ENCODE results near the gene OMD. TPM values are rescaled to one million over a fixed set of nuclear protein-coding genes. Genes with fewer than 3 reads are reported as not detected.

Gene OMD
- total RNA-seq, 1 donor from 2014 or later: not detected

DNA sequence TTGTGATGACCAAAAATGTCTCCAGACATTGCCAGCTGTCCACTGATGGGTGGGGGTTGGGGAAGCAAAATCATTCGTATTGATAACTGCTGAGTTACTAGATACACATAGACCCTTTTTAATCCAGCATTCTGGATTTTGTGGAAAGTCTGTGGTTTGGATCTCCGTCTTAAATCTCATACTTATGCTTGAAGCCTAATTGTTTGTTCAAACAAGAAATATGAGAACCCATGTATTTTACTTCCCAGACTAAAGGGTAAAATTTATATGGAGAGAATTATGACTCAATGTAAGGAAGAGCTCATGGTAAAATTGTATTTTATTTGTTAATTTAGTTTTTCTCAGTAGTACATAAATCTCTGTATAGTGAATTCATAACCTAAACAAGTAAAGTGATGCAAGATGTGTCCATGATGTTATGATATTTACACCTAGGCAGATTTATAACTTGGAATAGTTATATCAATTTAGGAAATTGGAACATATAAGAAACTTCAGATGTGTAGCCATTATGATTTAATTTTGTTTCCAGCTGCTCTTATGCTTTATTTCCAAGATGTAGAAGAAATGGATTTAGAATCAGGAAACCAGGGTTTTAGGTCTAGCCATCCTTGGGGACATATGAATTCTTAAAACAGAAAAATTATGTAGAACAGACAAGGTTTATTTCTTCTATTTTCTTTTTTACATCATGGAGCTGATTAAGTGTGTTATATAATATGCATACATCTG, 15.4 kb downstream of the OMD start:
- no peaks in the 10 kb centered on the region for H3K4me1 ChIP-seq
- H3K9ac ChIP-seq: no peak overlapping the region
- H3K36me3 Mint-ChIP-seq: no peaks in the 10 kb centered on the region
- H3K4me3 Mint-ChIP-seq: no peak overlapping the region
- H3K27ac ChIP-seq: no peak overlapping the region
- H2AFZ ChIP-seq (replicated peaks): no peak overlapping the region
- TF ChIP-seq EZH2 (IDR thresholded peaks at IDR 0.05) (no peak), EZH2phosphoT487 (IDR thresholded peaks at IDR 0.05) (no peak)
- TF ChIP-seq, protein P1, sequence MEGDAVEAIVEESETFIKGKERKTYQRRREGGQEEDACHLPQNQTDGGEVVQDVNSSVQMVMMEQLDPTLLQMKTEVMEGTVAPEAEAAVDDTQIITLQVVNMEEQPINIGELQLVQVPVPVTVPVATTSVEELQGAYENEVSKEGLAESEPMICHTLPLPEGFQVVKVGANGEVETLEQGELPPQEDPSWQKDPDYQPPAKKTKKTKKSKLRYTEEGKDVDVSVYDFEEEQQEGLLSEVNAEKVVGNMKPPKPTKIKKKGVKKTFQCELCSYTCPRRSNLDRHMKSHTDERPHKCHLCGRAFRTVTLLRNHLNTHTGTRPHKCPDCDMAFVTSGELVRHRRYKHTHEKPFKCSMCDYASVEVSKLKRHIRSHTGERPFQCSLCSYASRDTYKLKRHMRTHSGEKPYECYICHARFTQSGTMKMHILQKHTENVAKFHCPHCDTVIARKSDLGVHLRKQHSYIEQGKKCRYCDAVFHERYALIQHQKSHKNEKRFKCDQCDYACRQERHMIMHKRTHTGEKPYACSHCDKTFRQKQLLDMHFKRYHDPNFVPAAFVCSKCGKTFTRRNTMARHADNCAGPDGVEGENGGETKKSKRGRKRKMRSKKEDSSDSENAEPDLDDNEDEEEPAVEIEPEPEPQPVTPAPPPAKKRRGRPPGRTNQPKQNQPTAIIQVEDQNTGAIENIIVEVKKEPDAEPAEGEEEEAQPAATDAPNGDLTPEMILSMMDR (IDR thresholded peaks at IDR 0.05): no peak
- no peaks in the 10 kb centered on the region for H4K20me1 ChIP-seq (ENCODE audit: low read depth)
- no peaks in the 10 kb centered on the region for H3K9me3 Mint-ChIP-seq
- no peak for DNase-seq (ENCODE audit: low spot score)
- H3K27me3 ChIP-seq: no peaks in the 10 kb centered on the region
- H3K4me3 ChIP-seq: no peak overlapping the region
- H3K9me3 ChIP-seq (ENCODE audit: low read depth): no peaks in the 10 kb centered on the region
- no peaks in the 10 kb centered on the region for H3F3A ChIP-seq (ENCODE audit: low read depth)
- no peak overlapping the region for H3K4me2 ChIP-seq
- H3K36me3 ChIP-seq: no peaks in the 10 kb centered on the region
- no peaks in the 10 kb centered on the region for H3K79me2 ChIP-seq (ENCODE audit: low read depth)
- peaks cover 3% of the 10 kb centered on the region for H3K4me1 Mint-ChIP-seq
- no peak overlapping the region for H3K27ac Mint-ChIP-seq
- no peaks in the 10 kb centered on the region for H3K27me3 Mint-ChIP-seq (ENCODE audit: insufficient read depth, low read depth)

DNA sequence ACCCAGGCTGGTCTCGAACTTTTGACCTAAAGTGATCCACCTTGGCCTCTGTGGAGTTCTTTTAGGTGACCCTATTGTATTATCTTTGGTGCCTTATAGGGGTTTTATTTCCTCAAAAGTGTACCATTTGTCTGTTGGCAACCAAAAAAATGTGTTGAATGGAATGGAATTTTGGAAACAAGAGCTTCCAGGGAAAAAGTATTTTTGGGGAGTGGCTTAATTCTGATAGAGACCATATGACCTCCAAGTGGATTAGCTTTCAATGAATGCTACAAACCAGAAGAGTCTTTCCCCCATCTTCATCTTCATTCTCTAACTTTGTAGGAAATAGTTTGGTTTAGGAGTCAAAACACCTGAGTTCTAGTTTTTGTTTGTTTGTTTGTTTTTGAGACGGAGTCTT, 16.5 kb downstream of the OMD start:
- H3K36me3 ChIP-seq: no peaks in the 10 kb centered on the region
- H3K9me3 ChIP-seq (ENCODE audit: low read depth): no peaks in the 10 kb centered on the region
- TF ChIP-seq, protein P1 (IDR thresholded peaks at IDR 0.05): no peak
- no peak for TF ChIP-seq EZH2phosphoT487 (IDR thresholded peaks at IDR 0.05)
- TF ChIP-seq EZH2 (IDR thresholded peaks at IDR 0.05): no peak
- no peaks in the 10 kb centered on the region for H3F3A ChIP-seq (ENCODE audit: low read depth)
- H3K9ac ChIP-seq: no peak overlapping the region
- no peaks in the 10 kb centered on the region for H3K79me2 ChIP-seq (ENCODE audit: low read depth)
- DNase-seq (ENCODE audit: low spot score): no peak
- no peaks in the 10 kb centered on the region for H3K36me3 Mint-ChIP-seq
- H3K27ac Mint-ChIP-seq: no peak overlapping the region
- no peak overlapping the region for H3K4me2 ChIP-seq
- H3K4me3 Mint-ChIP-seq: no peak overlapping the region
- H3K9me3 Mint-ChIP-seq: no peaks in the 10 kb centered on the region
- peaks cover 3% of the 10 kb centered on the region for H3K4me1 Mint-ChIP-seq
- H3K4me1 ChIP-seq: no peaks in the 10 kb centered on the region
- H3K4me3 ChIP-seq: no peak overlapping the region
- no peaks in the 10 kb centered on the region for H3K27me3 Mint-ChIP-seq (ENCODE audit: insufficient read depth, low read depth)
- H3K27ac ChIP-seq: no peak overlapping the region
- H3K27me3 ChIP-seq: no peaks in the 10 kb centered on the region
- no peaks in the 10 kb centered on the region for H4K20me1 ChIP-seq (ENCODE audit: low read depth)
- H2AFZ ChIP-seq (replicated peaks): no peak overlapping the region

DNA sequence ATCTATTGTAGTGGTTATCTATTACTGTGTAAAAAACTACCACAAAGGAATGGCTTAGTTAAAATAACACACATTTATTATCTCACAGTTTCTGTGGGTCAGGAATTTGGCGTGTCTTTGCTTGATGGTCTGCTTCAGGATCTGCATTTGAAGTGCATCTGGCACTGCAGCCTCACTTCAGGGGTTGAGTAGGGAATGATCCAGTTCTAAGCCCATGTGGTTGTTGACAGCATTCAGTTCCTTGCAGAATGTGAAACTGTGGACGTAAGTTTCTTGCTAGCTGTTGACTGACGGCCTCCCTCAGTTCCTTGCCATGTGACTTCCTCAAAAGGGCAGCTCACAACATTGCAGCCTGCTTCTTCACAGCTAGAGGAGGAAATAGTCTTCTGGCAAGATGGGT, 17.8 kb downstream of the OMD start:
- H3K4me3 ChIP-seq: no peak overlapping the region
- no peaks in the 10 kb centered on the region for H3K27me3 Mint-ChIP-seq (ENCODE audit: insufficient read depth, low read depth)
- no peak overlapping the region for H3K27ac ChIP-seq
- no peak overlapping the region for H3K27ac Mint-ChIP-seq
- H3K4me1 Mint-ChIP-seq: peaks cover 3% of the 10 kb centered on the region
- H3K36me3 ChIP-seq: no peaks in the 10 kb centered on the region
- H3K9me3 ChIP-seq (ENCODE audit: low read depth): no peaks in the 10 kb centered on the region
- H3K9ac ChIP-seq: no peak overlapping the region
- no peaks in the 10 kb centered on the region for H3K36me3 Mint-ChIP-seq
- no peaks in the 10 kb centered on the region for H3K4me1 ChIP-seq
- no peaks in the 10 kb centered on the region for H3K27me3 ChIP-seq
- no peak for TF ChIP-seq EZH2phosphoT487 (IDR thresholded peaks at IDR 0.05)
- TF ChIP-seq, protein P1 (IDR thresholded peaks at IDR 0.05): no peak
- H3K4me3 Mint-ChIP-seq: no peak overlapping the region
- H3K9me3 Mint-ChIP-seq: no peaks in the 10 kb centered on the region
- no peaks in the 10 kb centered on the region for H3F3A ChIP-seq (ENCODE audit: low read depth)
- H3K79me2 ChIP-seq (ENCODE audit: low read depth): no peaks in the 10 kb centered on the region
- no peak overlapping the region for H3K4me2 ChIP-seq
- DNase-seq (ENCODE audit: low spot score): no peak
- no peaks in the 10 kb centered on the region for H4K20me1 ChIP-seq (ENCODE audit: low read depth)
- H2AFZ ChIP-seq (replicated peaks): no peak overlapping the region

Measured in neural progenitor cell (in vitro differentiated cells).